GM10248 (cell line): ENCODE measurements around the gene APOL2.
"Not testable (repeated sequence)": the region's sequence is repeated elsewhere in the genome, so short reads cannot be mapped to it uniquely, and the experiment has no call there.

Experiments
- CTCF ChIA-PET: fragments of 300-600 bp; sonication (Branson Sonifier 250); formaldehyde crosslinking; extraction: SDS; loops from one replicate; lab custom pipeline; 2021; ENCODE audit warnings: antibody characterized with exemption; lab: Yijun Ruan, JAX
- POLR2A ChIA-PET: fragments of 350-650 bp; sonication (Branson Sonifier 250); formaldehyde crosslinking; extraction: SDS; loops from one replicate; lab custom pipeline; 2020; ENCODE audit warnings: antibody characterized with exemption; lab: Yijun Ruan, JAX
- DNase-seq: peaks from one replicate; pipeline ENCODE4 v3.0.0; 2012; ENCODE audit errors: extremely low spot score
- CTCF ChIP-seq: IDR thresholded peaks from 2 replicates; pipeline ENCODE4 v1.5.1; 2012; ENCODE audit warnings: mild to moderate bottlenecking, low read depth; ENCODE audit errors: extremely low read depth, missing control alignments, control extremely low read depth

APOL2 gene

DNA sequence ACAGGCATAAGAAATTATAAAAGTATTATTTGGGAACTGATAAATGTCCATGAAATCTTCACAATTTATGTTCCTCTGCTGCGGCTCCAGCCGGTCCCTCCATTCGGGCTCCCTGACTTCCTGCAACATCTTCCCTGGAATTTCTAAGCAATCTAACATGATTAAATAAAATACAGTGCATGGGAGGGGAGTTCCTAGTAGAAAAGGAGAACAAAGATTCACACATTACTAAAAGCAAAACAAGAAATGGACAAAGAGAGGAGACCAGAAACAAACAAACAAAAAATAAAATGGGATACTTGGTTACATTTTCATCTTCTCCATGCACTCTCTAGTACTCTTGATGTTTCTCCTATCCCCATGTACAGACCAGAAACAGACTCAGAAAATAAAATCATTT, 29.1 kb downstream of the APOL2 start:
- CTCF ChIA-PET, result interaction anchor here (2.3 kb wide), 1 partner anchor 16 kb away, joined by 5 read pairs; no protein-coding TSS in a partner anchor
- POLR2A ChIA-PET, result no interaction called here
- TF ChIP-seq CTCF, result no peak
- no peak for DNase-seq

- POLR2A ChIA-PET, DNase-seq, CTCF ChIA-PET: not testable (repeated sequence)
These were observed 29.8 kb downstream of the APOL2 start for GRCh38 chr22:36209488-36209908.

GRCh38 chr22:36208914-36209313, 30.4 kb downstream of the APOL2 start:
- no peak for TF ChIP-seq CTCF
- ChIA-PET CTCF (interaction anchor here (0.8 to 1.5 kb wide), 2 partner anchors 8 to 10 kb away, joined by 3 to 4 read pairs; no protein-coding TSS in a partner anchor), POLR2A (no interaction called here)
- no peak for DNase-seq

DNA sequence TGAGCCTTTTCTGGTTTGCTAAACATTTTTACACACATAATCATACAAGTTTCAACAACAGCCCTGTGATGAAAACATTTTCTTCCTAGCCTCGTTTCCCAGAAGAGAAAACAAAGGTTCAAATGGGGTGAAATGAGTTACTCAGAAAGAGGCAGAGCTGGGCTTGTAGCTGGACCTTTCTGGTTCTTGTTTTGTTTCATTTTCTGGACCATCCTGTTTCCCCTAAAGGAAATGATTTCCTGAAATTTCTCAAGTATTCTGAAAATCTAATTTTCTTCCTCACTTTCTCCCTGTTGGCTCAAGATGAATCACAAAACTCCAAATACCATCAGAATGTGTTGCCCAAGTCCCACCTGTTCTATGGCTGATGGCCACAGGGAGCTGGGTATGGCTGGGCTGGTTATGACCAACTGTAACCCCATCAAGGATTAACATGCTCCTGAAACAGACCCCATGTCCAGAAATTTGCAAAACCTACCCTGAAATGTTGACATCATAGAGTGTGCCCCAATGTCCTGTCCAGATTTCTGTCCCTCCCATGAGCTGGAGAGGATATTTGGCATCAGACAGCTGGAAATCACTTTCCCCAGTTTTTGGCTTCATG, 31.1 kb downstream of the APOL2 start:
- no peak for DNase-seq
- CTCF ChIA-PET, result interaction anchor here (0.8 to 1.5 kb wide), 2 partner anchors 9 to 10 kb away, joined by 3 to 4 read pairs; no protein-coding TSS in a partner anchor
- no peak for TF ChIP-seq CTCF
- POLR2A ChIA-PET, result no interaction called here

DNA sequence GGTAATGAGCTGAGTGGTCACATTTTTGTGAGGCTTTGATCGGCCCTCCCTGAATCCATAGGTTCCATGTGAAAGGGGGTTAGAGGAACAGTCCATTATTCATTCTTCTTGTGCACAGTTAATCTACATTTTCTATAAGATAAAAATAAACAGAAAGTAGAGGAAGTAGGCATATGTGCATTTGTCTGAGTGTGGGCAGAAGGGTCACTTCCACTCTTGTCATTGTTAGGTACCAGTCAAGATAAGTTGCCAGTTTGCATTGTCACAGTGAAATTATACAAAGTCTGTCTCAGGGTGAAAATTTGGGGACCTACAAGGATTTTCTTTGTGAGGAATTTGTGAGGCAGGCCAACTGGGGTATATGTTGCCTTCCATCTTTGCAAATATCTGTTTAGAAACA, 33.1 kb downstream of the APOL2 start:
- POLR2A ChIA-PET, result no interaction called here
- DNase-seq, result no peak
- TF ChIP-seq CTCF, result no peak
- CTCF ChIA-PET, result interaction anchor here (1.2 kb wide), 1 partner anchor 29 kb away, joined by 3 read pairs; no protein-coding TSS in a partner anchor

DNA sequence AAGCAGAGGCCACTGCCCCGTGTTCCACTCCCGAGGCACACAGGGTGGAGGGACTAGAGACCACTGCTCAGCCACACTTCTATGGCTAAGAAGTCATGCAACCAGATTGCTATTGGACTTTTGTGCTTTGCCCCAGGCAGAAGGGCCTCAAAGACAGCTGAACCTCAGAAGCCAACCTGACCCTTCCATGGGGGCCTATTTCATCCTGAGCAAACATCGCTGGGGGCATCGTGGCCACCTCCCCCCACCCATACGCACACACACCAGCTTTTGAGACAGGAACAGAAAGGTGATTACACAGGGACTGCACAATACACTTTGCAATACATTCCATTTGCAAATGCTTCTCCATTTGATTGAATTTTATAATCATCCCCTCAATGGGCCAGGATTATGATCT, 33.8 kb downstream of the APOL2 start:
- POLR2A ChIA-PET, DNase-seq, CTCF ChIA-PET: not testable (repeated sequence)

DNA sequence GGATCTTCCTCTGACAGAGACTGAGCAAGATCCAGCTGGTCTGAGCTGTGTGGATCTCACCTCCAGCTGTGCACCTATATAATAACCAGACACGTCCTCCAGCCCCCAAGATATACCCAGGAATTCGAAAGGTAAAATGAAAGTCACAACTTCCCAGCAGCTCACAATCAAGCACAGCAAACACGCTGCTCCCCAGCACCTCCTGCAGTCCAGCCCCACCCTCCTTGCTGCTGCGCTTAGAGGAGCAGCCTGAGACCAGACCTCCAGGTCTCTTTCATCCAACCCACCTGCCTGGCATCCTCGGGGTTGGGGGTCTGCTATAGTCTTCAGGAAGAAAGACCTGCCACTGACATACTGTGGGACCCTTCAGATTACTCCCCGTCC, 34.7 kb downstream of the APOL2 start:
- CTCF ChIA-PET, result interaction anchor here (0.7 to 1.6 kb wide), 3 partner anchors 10 to 24 kb away, joined by 3 to 6 read pairs (median 3); no protein-coding TSS in a partner anchor
- DNase-seq, result no peak
- no peak for TF ChIP-seq CTCF
- POLR2A ChIA-PET, result no interaction called here
